ENCODE data around the gene NUP210. TPM values are rescaled to one million over a fixed set of nuclear protein-coding genes. Genes with fewer than 3 reads are reported as not detected.
"Not testable (repeated sequence)": the region's sequence is repeated elsewhere in the genome, so short reads cannot be mapped to it uniquely, and the experiment has no call there.

NUP210 gene
- total RNA-seq, 4 donors from 2014 or later, result 3.1 to 15.4 (median 5.0) TPM

DNA sequence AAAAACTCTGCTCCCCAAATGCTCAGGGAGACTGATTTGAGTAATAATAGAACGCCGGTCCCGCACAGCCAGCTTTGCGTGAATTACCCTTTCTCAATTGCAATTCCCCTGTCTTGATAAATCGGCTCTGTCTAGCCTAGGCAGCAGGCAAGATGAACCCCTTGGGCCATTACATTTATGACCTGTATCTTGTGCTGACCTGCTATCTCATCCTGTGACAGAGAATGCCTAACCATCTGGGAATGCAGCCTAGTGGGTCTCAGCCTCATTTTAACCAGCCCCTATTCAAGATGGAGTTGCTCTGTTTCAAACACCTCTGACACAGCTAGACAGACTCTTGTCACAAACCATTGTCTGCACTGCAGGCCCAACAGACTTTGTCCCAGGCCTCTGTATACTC is 13.8 kb upstream of the NUP210 start:
- WGBS, result 70% methylated on average over 5 of the region's 5 CpGs
- H3K4me3 ChIP-seq, result no peak overlapping the region
- TF ChIP-seq POLR2A (IDR thresholded peaks at IDR 0.05) (no peak), EP300 (IDR thresholded peaks at IDR 0.05) (no peak), POLR2AphosphoS5 (IDR thresholded peaks at IDR 0.05) (no peak)
- TF ChIP-seq, protein P1, sequence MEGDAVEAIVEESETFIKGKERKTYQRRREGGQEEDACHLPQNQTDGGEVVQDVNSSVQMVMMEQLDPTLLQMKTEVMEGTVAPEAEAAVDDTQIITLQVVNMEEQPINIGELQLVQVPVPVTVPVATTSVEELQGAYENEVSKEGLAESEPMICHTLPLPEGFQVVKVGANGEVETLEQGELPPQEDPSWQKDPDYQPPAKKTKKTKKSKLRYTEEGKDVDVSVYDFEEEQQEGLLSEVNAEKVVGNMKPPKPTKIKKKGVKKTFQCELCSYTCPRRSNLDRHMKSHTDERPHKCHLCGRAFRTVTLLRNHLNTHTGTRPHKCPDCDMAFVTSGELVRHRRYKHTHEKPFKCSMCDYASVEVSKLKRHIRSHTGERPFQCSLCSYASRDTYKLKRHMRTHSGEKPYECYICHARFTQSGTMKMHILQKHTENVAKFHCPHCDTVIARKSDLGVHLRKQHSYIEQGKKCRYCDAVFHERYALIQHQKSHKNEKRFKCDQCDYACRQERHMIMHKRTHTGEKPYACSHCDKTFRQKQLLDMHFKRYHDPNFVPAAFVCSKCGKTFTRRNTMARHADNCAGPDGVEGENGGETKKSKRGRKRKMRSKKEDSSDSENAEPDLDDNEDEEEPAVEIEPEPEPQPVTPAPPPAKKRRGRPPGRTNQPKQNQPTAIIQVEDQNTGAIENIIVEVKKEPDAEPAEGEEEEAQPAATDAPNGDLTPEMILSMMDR (IDR thresholded peaks at IDR 0.05), result no peak

DNA sequence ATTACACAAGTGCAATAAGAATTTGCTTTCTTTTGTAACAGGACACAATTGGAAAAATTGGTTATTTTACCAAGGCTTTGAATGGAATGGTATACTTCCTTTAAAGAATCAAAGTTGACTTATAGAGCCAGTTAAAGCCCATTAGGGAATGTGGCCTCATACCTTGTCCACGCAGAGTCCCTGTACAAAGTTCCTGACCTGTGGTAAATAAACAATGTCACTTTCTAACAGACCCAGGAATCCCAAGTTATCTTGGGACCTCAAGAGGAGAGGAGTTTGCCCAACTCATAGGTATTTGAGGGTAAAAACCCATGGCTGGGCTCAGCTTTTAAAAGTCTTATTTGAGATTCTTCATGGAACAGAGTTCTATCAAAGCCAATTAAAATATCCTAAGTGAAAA is 12.0 kb upstream of the NUP210 start:
- no peak overlapping the region for H3K27ac ChIP-seq
- no peaks in the 10 kb centered on the region for H3K27me3 ChIP-seq
- TF ChIP-seq POLR2A (IDR thresholded peaks at IDR 0.05), result no peak
- no peaks in the 10 kb centered on the region for H3K9me3 ChIP-seq
- WGBS, result 90% methylated on average over 1 of the region's 1 CpG
- no peaks in the 10 kb centered on the region for H3K36me3 ChIP-seq
- no peak overlapping the region for H3K4me3 ChIP-seq
- DNase-seq (ENCODE audit: low spot score in 2 of 2), result no peak
- H3K4me1 ChIP-seq, result no peaks in the 10 kb centered on the region

More for the DNA sequence above, 13.8 kb upstream of the NUP210 start:
- Histone ChIP-seq H3K9me3 (no peaks in the 10 kb centered on the region), H3K4me1 (no peaks in the 10 kb centered on the region), H3K27ac (no peak overlapping the region), H3K36me3 (no peaks in the 10 kb centered on the region), H3K27me3 (no peaks in the 10 kb centered on the region)
- DNase-seq (ENCODE audit: low spot score in 2 of 2), result no peak

DNA sequence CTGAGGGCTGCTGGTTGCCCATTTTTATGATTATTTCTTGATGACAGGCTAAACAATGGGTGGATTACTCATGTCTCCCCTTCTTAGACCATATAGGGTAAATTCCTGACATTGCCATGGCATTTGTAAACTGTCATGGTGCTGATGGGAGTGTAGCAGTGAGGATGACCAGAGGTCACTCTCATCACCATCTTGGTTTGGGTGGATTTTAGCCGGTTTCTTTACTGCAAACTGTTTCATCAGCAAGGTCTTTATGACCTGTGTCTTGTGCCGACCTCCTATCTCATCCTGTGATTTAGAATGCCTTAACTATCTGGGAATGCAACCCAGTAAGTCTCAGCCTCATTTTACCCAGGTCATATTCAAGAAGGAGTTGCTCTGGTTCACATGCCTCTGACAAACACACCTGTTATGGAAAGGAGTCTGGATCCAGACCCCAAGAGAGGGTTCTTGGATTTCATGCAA is 10.3 kb upstream of the NUP210 start:
- DNase-seq (ENCODE audit: low spot score in 2 of 2); H3K4me3 ChIP-seq; H3K27ac ChIP-seq; H3K36me3 ChIP-seq; H3K9me3 ChIP-seq; H3K4me1 ChIP-seq; H3K27me3 ChIP-seq: not testable (repeated sequence)
- 91% methylated on average over 2 of the region's 2 CpGs for WGBS

DNA sequence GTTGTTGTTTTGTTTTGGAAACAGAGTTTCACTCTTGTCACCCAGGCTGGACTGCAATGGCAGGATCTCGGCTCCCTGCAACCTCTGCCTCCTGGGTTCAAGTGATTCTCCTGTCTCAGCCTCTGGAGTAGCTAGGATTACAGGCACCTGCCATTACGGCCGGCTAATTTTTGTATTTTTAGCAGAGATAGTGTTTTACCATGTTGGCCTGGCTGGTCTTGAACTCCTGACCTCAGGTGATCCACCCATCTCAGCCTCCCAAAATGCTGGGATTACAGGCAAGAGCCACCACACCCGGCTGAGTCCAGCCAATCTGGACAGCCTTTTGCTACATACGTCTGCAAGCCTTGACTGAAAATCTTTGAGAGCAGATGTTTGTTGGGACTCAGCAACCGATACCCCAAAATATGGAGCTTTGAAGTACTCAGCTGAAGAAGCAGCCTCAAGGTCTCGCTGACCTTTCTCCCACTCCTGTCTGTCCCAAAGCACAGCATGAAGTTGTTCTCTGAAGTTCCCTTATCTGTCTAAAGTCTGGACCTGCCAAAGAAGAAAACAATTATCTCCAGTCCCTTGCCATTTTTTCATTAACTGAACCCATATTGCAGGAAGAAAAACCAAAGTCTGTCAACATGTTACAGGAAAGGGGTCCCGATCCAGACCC is 9.6 kb upstream of the NUP210 start:
- TF ChIP-seq POLR2A (IDR thresholded peaks at IDR 0.05) (no peak), EP300 (IDR thresholded peaks at IDR 0.05) (no peak)
- TF ChIP-seq, protein P1 (IDR thresholded peaks at IDR 0.05), result no peak
- no peaks in the 10 kb centered on the region for H3K4me1 ChIP-seq
- H3K27ac ChIP-seq, result no peak overlapping the region
- H3K36me3 ChIP-seq, result no peaks in the 10 kb centered on the region
- no peak overlapping the region for H3K4me3 ChIP-seq
- DNase-seq (ENCODE audit: low spot score in 2 of 2), result no peak
- WGBS, result 82% methylated on average over 8 of the region's 8 CpGs
- H3K9me3 ChIP-seq, result no peaks in the 10 kb centered on the region
- no peaks in the 10 kb centered on the region for H3K27me3 ChIP-seq

DNA sequence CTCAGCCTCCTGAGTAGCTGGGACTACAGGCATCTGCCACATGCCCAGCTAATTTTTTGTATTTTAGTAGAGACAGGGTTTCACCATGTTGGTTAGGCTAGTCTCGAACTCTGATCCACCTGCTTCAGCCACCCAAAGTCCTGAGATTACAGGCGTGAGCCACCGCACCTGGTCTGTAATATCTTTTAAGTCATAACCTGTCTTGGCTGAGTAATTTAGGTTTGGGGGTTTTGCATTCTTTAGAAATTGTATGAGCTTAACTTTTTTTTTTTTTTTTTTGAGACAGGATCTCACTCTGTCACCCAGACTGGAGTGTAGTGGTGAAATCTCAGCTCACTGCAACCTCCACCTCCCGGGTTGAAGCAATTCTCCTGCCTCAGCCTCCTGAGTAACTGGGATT is 8.6 kb upstream of the NUP210 start:
- not testable (repeated sequence) for H3K4me3 ChIP-seq; H3K9me3 ChIP-seq; DNase-seq (ENCODE audit: low spot score in 2 of 2); H3K36me3 ChIP-seq; H3K4me1 ChIP-seq; H3K27ac ChIP-seq; H3K27me3 ChIP-seq
- WGBS, result 70% methylated on average over 4 of the region's 4 CpGs

DNA sequence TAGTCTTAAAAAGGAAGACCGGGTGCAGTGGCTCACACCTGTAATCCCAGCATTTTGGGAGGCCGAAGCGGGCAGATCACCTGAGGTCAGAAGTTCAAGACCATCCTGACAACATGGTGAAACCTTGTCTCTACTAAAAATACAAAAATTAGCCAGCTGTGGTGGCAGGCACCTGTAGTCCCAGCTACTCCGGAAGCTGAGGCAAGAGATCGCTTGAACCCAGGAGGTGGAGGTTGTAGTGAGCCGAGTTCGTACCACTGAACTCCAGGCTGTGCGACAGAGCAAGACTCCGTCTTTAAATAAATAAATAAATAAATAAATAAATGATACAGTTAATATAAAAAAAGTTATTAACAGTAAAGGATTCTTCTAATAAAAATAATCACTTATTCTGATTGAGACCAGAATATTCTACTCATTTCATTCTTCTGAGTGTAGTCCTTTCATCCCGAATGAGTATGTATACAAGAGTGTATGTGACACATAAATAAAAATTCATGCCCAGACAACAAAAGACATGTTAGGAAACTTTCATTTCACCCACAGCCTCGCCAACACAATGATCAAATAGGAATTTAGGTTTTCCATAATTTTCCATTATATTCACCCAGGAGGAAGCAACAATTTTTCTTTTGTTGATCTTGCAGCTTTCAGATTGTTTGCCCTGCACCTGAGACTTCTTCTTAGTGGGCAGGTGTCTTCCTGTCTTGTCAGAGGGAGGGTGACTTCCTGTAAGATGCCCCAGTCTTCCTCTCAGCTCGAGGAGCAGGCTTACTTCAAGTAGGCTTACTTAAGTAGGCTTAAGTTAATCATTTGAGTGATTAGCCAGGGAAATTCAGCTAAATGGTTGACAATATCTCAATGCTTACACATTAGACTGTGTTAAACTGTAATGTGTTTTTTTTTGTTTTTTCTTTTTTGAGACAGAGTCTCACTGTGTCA is 7.8 kb upstream of the NUP210 start:
- Histone ChIP-seq H3K27ac (no peak overlapping the region), H3K36me3 (no peaks in the 10 kb centered on the region), H3K27me3 (no peaks in the 10 kb centered on the region), H3K4me3 (no peak overlapping the region), H3K9me3 (no peaks in the 10 kb centered on the region), H3K4me1 (no peaks in the 10 kb centered on the region)
- no peak for DNase-seq (ENCODE audit: low spot score in 2 of 2)
- WGBS, result 83% methylated on average over 12 of the region's 12 CpGs
- TF ChIP-seq, protein P1 (IDR thresholded peaks at IDR 0.05), result no peak
- TF ChIP-seq POLR2AphosphoS5 (IDR thresholded peaks at IDR 0.05) (no peak), POLR2A (IDR thresholded peaks at IDR 0.05) (no peak), EP300 (IDR thresholded peaks at IDR 0.05) (no peak)

Measured in suprapubic skin (tissue), 4 donors.